ENCODE measurements around the gene RNF151. TPM values are rescaled to one million over a fixed set of nuclear protein-coding genes. Genes with fewer than 3 reads are reported as not detected.

RNF151 gene, protein sequence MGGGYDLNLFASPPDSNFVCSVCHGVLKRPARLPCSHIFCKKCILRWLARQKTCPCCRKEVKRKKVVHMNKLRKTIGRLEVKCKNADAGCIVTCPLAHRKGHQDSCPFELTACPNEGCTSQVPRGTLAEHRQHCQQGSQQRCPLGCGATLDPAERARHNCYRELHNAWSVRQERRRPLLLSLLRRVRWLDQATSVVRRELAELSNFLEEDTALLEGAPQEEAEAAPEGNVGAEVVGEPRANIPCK
- not detected in 2 replicates for total RNA-seq

GRCh38 chr16:1966460-1966859, at the start of gene RNF151:
Gene RNF151, plus strand, starts transcription at chr16:1966856. Its CDS starts 26 bp downstream, at chr16:1966882.

GRCh38 chr16:1918351-1919326, 48.0 kb upstream of the RNF151 start, which contains the start of gene HS3ST6:
Gene HS3ST6, minus strand, starts transcription at chr16:1918415. Its CDS starts 92 bp downstream, at chr16:1918323.

DNA sequence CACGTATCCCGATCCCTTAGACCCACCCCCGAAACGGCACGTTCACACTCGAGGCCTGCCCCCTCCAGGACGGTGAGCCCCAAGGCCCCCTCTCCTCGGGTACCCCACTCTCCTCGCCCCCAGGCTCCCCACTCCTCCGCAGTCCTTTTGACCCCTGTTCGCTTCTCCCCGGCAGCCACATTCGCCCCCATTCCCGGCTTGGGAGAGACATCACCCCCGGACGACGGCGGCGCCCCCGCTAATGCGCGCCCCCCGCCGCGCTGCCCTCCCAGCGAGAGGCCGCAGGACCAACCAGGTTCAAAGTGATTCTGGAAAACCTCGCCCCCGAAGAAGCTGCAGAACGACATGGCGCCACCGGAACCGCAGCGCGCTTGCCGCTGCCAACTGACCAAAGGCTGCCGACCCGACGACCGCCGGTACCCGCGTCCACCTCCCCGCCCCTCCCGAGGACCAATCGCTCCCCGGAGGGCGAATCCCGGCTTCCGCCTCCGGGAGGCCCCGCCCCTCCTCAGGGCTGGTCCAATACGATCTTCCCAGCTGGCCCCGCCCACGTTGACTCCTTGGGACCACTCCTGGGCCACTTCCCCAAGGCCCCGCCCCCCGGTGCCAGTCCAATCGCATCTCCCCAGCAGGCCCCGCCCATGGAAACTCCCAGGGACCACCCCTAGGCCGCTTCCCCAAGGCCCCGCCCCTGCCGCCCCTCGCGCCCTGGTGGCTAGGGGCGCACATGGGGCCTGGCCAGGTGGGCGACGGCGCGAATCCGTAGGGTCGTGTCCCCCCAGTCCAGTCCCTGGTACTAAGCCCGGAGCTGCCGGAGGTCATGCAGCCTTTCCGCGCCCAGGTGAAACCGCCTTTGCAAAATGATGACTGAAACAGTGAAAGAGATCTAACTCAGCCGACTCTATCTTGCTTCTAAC, 23.6 kb upstream of the RNF151 start, which contains the start of gene MSRB1:
Gene MSRB1, minus strand, starts transcription at position 390 of the 917 bp plus-strand sequence. Its CDS starts 43 bp downstream, at position 347.

GRCh38 chr16:1959269-1960039, 7.2 kb upstream of the RNF151 start, which contains the start of gene NDUFB10:
Gene NDUFB10, plus strand, starts transcription at chr16:1959538. Its CDS starts 87 bp downstream, at chr16:1959625.

GRCh38 chr16:1964506-1965395, 1.9 kb upstream of the RNF151 start, which contains the start of gene RPS2:
Gene RPS2, minus strand, starts transcription at chr16:1964826. Its CDS starts 201 bp downstream, at chr16:1964625.

GRCh38 chr16:1971796-1972489, 5.3 kb downstream of the RNF151 start, which contains the start of gene TBL3:
Gene TBL3, plus strand, starts transcription at chr16:1972053. Its CDS starts 112 bp downstream, at chr16:1972165.

DNA sequence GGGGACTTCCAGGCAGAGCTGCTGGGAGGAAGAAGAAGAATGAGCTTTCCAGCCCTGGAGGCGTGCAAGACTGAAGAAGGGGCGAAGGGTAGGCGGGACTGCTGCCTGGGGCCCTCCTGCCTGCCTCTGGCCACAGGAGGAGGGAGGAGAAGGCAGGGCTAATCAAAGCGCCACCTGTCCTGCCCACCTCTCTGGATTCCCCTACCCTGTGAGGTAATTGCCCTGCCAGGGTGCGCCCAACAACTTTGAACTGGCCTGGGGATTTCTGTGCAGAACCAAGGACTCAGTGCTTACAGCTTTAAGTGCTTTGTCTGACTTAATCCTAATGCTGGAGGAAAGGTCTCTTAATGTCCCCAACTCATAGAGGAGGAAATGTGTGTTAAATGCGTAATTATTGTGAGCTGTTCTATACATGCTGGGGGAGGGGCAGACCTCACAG, 14.8 kb downstream of the RNF151 start, which contains the start of gene NOXO1:
Gene NOXO1, minus strand, starts transcription at position 72 of the 439 bp plus-strand sequence. CDS start 290 bp downstream, outside the sequence.

GRCh38 chr16:1983544-1984346, 17.1 kb downstream of the RNF151 start, which contains the start of gene GFER:
Gene GFER, plus strand, starts transcription at chr16:1984193. Its CDS starts 26 bp downstream, at chr16:1984219.

GRCh38 chr16:1989209-1990100, 22.8 kb downstream of the RNF151 start, which contains the start of gene SYNGR3:
Gene SYNGR3, plus strand, starts transcription at chr16:1989970. Its CDS starts 133 bp downstream, at chr16:1990103.

GRCh38 chr16:2009791-2010510, 43.3 kb downstream of the RNF151 start, which contains the start of gene ZNF598:
Gene ZNF598, minus strand, starts transcription at chr16:2009821.

Other genes starting within 250 kb of the RNF151 start
- 39.3 and 51.6 TPM in 2 replicates for gene NME3, start 195.3 kb upstream of the RNF151 start, total RNA-seq
- 3.7 and 9.2 TPM in 2 replicates for gene EME2, start 194.0 kb upstream of the RNF151 start, total RNA-seq
- 68.8 and 72.9 TPM in 2 replicates for gene MRPS34, start 193.7 kb upstream of the RNF151 start, total RNA-seq
- gene SPSB3, start 184.3 kb upstream of the RNF151 start, total RNA-seq: 45.2 and 60.4 TPM in 2 replicates
- gene NUBP2, start 183.9 kb upstream of the RNF151 start, total RNA-seq: 67.3 and 75.4 TPM in 2 replicates
- under 0.01 TPM in 1 of 2 replicates, not detected in the other for gene IGFALS, start 173.2 kb upstream of the RNF151 start, total RNA-seq
- gene HAGH, start 140.0 kb upstream of the RNF151 start, total RNA-seq: 70.3 and 94.3 TPM in 2 replicates
- gene FAHD1, start 139.7 kb upstream of the RNF151 start, total RNA-seq: 70.3 and 124 TPM in 2 replicates
- not detected in 2 replicates for gene MEIOB, start 94.7 kb upstream of the RNF151 start, total RNA-seq
- not detected in 2 replicates for gene HS3ST6, start 48.4 kb upstream of the RNF151 start, total RNA-seq
- 6.5 and 8.7 TPM in 2 replicates for gene MSRB1, start 23.7 kb upstream of the RNF151 start, total RNA-seq
- gene RPL3L, start 12.2 kb upstream of the RNF151 start, total RNA-seq: not detected in 2 replicates
- 133 and 143 TPM in 2 replicates for gene NDUFB10, start 7.3 kb upstream of the RNF151 start, total RNA-seq
- 1,957 and 2,987 TPM in 2 replicates for gene RPS2, start 2.0 kb upstream of the RNF151 start, total RNA-seq
- 33.7 and 61.0 TPM in 2 replicates for gene TBL3, start 5.2 kb downstream of the RNF151 start, total RNA-seq
- 0.13 and 0.16 TPM in 2 replicates for gene NOXO1, start 14.6 kb downstream of the RNF151 start, total RNA-seq
- gene GFER, start 17.3 kb downstream of the RNF151 start, total RNA-seq: 11.1 and 12.3 TPM in 2 replicates
- gene SYNGR3, start 23.1 kb downstream of the RNF151 start, total RNA-seq: 0.65 and 2.8 TPM in 2 replicates
- gene ZNF598, start 43.0 kb downstream of the RNF151 start, total RNA-seq: 11.2 and 24.5 TPM in 2 replicates
- 0.16 TPM in 1 of 2 replicates, not detected in the other for gene NPW, start 52.9 kb downstream of the RNF151 start, total RNA-seq
- gene NHERF2, start 60.0 kb downstream of the RNF151 start, total RNA-seq: 52.4 and 55.7 TPM in 2 replicates
- gene NTHL1, start 81.0 kb downstream of the RNF151 start, total RNA-seq: 23.5 and 61.5 TPM in 2 replicates
- 32.4 and 79.5 TPM in 2 replicates for gene TSC2, start 81.1 kb downstream of the RNF151 start, total RNA-seq
- gene PKD1, start 169.0 kb downstream of the RNF151 start, total RNA-seq: 36.4 and 82.1 TPM in 2 replicates
- 0.49 and 0.88 TPM in 2 replicates for gene RAB26, start 181.8 kb downstream of the RNF151 start, total RNA-seq
- 59.9 and 113 TPM in 2 replicates for gene TRAF7, start 188.9 kb downstream of the RNF151 start, total RNA-seq
- 0.50 TPM in 1 of 2 replicates, not detected in the other for gene CASKIN1, start 229.7 kb downstream of the RNF151 start, total RNA-seq
- 10.5 and 12.0 TPM in 2 replicates for gene MLST8, start 238.6 kb downstream of the RNF151 start, total RNA-seq
- gene BRICD5, start 244.0 kb downstream of the RNF151 start, total RNA-seq: 2.1 and 5.0 TPM in 2 replicates
- 10.7 and 14.7 TPM in 2 replicates for gene PGP, start 248.0 kb downstream of the RNF151 start, total RNA-seq

Data from bladder microvascular endothelial cell (primary cell).